Fibroblast of mammary gland (primary cell): ENCODE measurements around the gene BAZ2B.

Experiments
- DNase-seq: peaks from one replicate; pipeline ENCODE4 v3.0.0-alpha.2; 2010; ENCODE audit warnings: low read depth
- H3K4me3 ChIP-seq: 2 replicates; pipeline ENCODE4 v1.5.1; 2011; ENCODE audit warnings: low read depth, mild to moderate bottlenecking, low read length, moderate library complexity; ENCODE audit not compliant: control insufficient read depth
- TF ChIP-seq, protein P1 (sequence below): conservative IDR thresholded peaks from 2 replicates; pipeline ENCODE4 v1.5.1; 2011; ENCODE audit warnings: low read depth, low read length, inconsistent platforms; ENCODE audit not compliant: control insufficient read depth, insufficient read depth

The BAZ2B gene

DNA sequence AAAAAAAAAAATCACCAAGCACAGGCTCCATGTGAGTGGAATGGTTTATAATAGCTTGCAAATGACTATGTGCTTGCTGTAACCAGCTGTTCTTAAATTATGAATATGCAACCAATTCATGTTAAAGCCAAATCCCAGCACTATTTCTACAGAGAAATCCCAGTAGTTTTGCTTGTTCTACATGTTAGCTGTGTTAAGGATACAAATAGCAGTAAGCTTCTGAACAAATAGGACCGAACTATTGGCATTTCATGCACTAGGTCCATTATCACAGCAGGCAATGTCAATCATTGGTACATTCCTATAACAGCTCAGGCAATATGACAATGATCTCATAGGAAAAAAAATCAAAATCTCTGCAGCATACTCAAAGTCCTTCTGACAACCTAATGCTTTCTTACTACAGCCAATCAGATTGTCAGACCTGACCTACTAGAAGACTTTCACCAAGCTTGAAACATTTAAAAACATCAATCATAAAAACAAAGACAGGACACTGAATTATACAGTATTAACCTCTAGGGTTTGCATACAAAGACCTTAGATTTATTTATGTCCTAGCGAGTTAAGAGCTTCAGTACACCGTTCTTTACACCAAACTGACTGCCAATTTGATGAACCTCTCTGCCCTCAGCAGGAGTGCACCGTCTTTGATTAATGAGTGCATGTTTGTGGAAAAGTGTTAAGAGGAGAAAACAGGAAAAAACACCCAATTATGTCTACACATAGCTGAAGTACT, 6.4 kb downstream of the BAZ2B start:
- no peak for DNase-seq
- no peak overlapping the region for H3K4me3 ChIP-seq
- TF ChIP-seq, protein P1, sequence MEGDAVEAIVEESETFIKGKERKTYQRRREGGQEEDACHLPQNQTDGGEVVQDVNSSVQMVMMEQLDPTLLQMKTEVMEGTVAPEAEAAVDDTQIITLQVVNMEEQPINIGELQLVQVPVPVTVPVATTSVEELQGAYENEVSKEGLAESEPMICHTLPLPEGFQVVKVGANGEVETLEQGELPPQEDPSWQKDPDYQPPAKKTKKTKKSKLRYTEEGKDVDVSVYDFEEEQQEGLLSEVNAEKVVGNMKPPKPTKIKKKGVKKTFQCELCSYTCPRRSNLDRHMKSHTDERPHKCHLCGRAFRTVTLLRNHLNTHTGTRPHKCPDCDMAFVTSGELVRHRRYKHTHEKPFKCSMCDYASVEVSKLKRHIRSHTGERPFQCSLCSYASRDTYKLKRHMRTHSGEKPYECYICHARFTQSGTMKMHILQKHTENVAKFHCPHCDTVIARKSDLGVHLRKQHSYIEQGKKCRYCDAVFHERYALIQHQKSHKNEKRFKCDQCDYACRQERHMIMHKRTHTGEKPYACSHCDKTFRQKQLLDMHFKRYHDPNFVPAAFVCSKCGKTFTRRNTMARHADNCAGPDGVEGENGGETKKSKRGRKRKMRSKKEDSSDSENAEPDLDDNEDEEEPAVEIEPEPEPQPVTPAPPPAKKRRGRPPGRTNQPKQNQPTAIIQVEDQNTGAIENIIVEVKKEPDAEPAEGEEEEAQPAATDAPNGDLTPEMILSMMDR: no peak

- TF ChIP-seq, protein P1: no peak
- no peak for DNase-seq
- H3K4me3 ChIP-seq: no peak overlapping the region
These were observed 7.5 kb downstream of the BAZ2B start for GRCh38 chr2:159608723-159609308.

- TF ChIP-seq, protein P1: no peak
- no peak overlapping the region for H3K4me3 ChIP-seq
- DNase-seq: no peak
These were observed 8.2 kb downstream of the BAZ2B start for GRCh38 chr2:159608108-159608507.

DNA sequence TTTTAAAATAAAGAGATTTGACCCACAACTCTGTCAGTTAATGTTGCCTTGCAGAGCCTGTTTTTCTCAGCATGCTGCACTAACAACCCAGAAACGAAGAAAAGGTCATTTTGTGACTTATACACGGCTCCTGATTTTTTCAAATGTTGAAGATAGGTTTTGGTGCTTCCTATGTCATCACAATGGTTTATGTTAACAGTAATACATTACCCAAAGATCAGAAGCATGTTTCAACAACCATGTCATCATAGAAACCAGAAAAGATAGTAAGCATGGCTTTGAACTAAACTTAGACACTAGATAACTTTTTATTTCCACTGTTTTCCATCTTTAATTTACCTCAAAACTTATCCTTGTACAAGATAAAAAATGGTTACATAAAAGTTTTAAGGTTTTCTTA, 10.1 kb downstream of the BAZ2B start:
- TF ChIP-seq, protein P1: no peak
- H3K4me3 ChIP-seq: no peak overlapping the region

GRCh38 chr2:159605441-159606178, 10.7 kb downstream of the BAZ2B start:
- H3K4me3 ChIP-seq: no peak overlapping the region
- DNase-seq: no peak
- TF ChIP-seq, protein P1: no peak

More for the DNA sequence above, 10.1 kb downstream of the BAZ2B start:
- no peak for DNase-seq

DNA sequence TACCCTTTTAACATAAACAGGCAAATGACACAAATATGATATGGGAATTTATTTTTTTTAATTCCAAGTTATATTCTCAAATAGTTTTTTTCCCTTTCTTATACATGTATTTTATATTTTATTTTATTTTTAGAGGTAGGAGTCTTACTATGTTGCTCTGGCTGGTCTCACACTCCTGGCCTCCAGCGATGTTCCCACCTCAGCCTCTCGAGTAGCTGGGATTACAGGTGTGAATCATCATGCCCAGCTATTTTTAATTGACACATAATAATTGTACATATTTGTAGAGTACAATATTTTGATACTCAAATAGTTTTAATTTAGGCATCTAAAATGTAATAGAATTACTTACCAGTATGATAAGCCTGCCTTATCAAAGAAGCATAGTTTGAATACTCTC, 12.2 kb downstream of the BAZ2B start:
- TF ChIP-seq, protein P1: no peak
- DNase-seq: no peak
- no peak overlapping the region for H3K4me3 ChIP-seq
